SK-N-SH (cell line): Measurements from ENCODE around the gene HPCAL1. TPM values are rescaled to one million over a fixed set of nuclear protein-coding genes. Genes with fewer than 3 reads are reported as not detected.

ENCODE experiments used
- CTCF ChIA-PET: fragments of 300-600, 350-600 bp; formaldehyde crosslinking; extraction: SDS; loops from one replicate; lab custom pipeline; 2021; lab: Yijun Ruan, JAX
- POLR2A ChIA-PET: fragments of 350-600 bp; sonication (Branson Sonifier 250); formaldehyde crosslinking; extraction: SDS; loops from one replicate; lab custom pipeline; 2020; ENCODE audit warnings: antibody characterized with exemption, inconsistent platforms; lab: Yijun Ruan, JAX
- DNase-seq: peaks from one replicate; pipeline ENCODE4 v3.0.0; 2012
- H2AFZ ChIP-seq: fragments of 200-600 bp; sonication (generic); 2 replicates; pipeline ENCODE4 v1.8.1; 2016; ENCODE audit warnings: antibody characterized with exemption, mild to moderate bottlenecking, low read depth
- H3F3A ChIP-seq: fragments of 200-600 bp; sonication (generic); replicated peaks from 2 replicates; pipeline ENCODE3; 2016; ENCODE audit warnings: antibody characterized with exemption, mild to moderate bottlenecking; ENCODE audit not compliant: insufficient read depth
- H3K27ac ChIP-seq, 2 experiments: fragments of 200-500 bp in 1 of 2; fragments of 200-600 bp in 1 of 2; sonication (Bioruptor generic) in 1 of 2; sonication (generic), shearing (Covaris generic) in 1 of 2; 2 replicates each; pipeline versions ENCODE4 v1.5.1 to v1.6.1; 2014 to 2016; ENCODE audit warnings: low read depth in 2 of 2, inconsistent platforms in 1 of 2, low read length in 1 of 2, mild to moderate bottlenecking in 1 of 2, mixed read lengths in 1 of 2
- H3K27me3 ChIP-seq: fragments of 200-600 bp; sonication (generic), shearing (Covaris generic); 2 replicates; pipeline ENCODE4 v1.6.1; 2016; ENCODE audit warnings: mixed run types; ENCODE audit not compliant: insufficient read depth
- H3K36me3 ChIP-seq, 2 experiments: fragments of 200-500 bp in 1 of 2; fragments of 200-600 bp in 1 of 2; sonication (Bioruptor generic) in 1 of 2; sonication (generic) in 1 of 2; replicated peaks in 1 of 2; 2 replicates each; pipeline versions ENCODE3 to v1.5.1; 2014 to 2016; ENCODE audit warnings: low read length in 1 of 2, mild to moderate bottlenecking in 1 of 2; ENCODE audit not compliant: insufficient read depth in 2 of 2, control insufficient read depth in 1 of 2
- H3K4me1 ChIP-seq, 2 experiments: fragments of 200-500 bp in 1 of 2; fragments of 200-600 bp in 1 of 2; sonication (Bioruptor generic) in 1 of 2; sonication (generic), shearing (Covaris generic) in 1 of 2; 2 replicates each; pipeline versions ENCODE4 v1.5.1 to v1.6.1; 2014 to 2016; ENCODE audit warnings: low read depth in 1 of 2, low read length in 1 of 2, mixed run types in 1 of 2; ENCODE audit not compliant: insufficient read depth in 2 of 2, control insufficient read depth in 1 of 2
- H3K4me2 ChIP-seq: fragments of 200-600 bp; sonication (generic), shearing (Covaris generic); 2 replicates; pipeline ENCODE4 v1.6.1; 2017; ENCODE audit warnings: mixed run types
- H3K4me3 ChIP-seq, 2 experiments: fragments of 200-500 bp in 1 of 2; fragments of 200-600 bp in 1 of 2; sonication (Bioruptor generic) in 1 of 2; sonication (generic), shearing (Covaris generic) in 1 of 2; 2 replicates each; pipeline versions ENCODE4 v1.5.1 to v1.8.1; 2014 to 2016; ENCODE audit warnings: low read depth in 2 of 2, inconsistent platforms in 1 of 2, low read length in 1 of 2, mild to moderate bottlenecking in 1 of 2, mixed read lengths in 1 of 2, moderate library complexity in 1 of 2
- H3K79me2 ChIP-seq: fragments of 200-600 bp; sonication (generic); 2 replicates; pipeline ENCODE4 v1.8.1; 2017; ENCODE audit warnings: mild to moderate bottlenecking; ENCODE audit not compliant: insufficient read depth
- H3K9ac ChIP-seq: fragments of 200-600 bp; sonication (generic); 2 replicates; pipeline ENCODE4 v1.6.1; 2017; ENCODE audit warnings: mixed run types
- H3K9me2 ChIP-seq: fragments of 200-600 bp; sonication (generic); 2 replicates; pipeline ENCODE4 v1.6.1; 2017; ENCODE audit warnings: mixed run types
- H3K9me3 ChIP-seq: fragments of 200-600 bp; sonication (generic); 2 replicates; pipeline ENCODE4 v1.6.1; 2017; ENCODE audit warnings: mixed run types, mild to moderate bottlenecking, moderate library complexity
- H4K20me1 ChIP-seq: fragments of 200-600 bp; sonication (generic); 2 replicates; pipeline ENCODE4 v1.6.1; 2017; ENCODE audit warnings: mild to moderate bottlenecking, mixed run types; ENCODE audit not compliant: insufficient read depth
- CHD2 ChIP-seq: fragments of 150-350 bp; IDR thresholded peaks from 2 replicates; pipeline ENCODE4 v1.6.1; 2018; ENCODE audit warnings: low read length; ENCODE audit not compliant: partially characterized antibody
- ELF1 ChIP-seq: IDR thresholded peaks from 2 replicates; pipeline ENCODE4 v1.4.0; 2012
- JUND ChIP-seq: IDR thresholded peaks from 2 replicates; pipeline ENCODE4 v1.4.0; 2012
- MEF2A ChIP-seq: IDR thresholded peaks from 2 replicates; pipeline ENCODE4 v1.4.0; 2012; ENCODE audit warnings: low read depth, borderline replicate concordance
- MXI1 ChIP-seq: IDR thresholded peaks from 2 replicates; pipeline ENCODE4 v1.6.1; 2012; ENCODE audit warnings: mild to moderate bottlenecking, low read depth, low read length, improper control_type of control experiment
- POLR2AphosphoS5 ChIP-seq: IDR thresholded peaks from 2 replicates; pipeline ENCODE4 v1.6.1; 2012; ENCODE audit warnings: low read depth, low read length
- RXRA ChIP-seq: IDR thresholded peaks from 2 replicates; pipeline ENCODE4 v1.4.0; 2012; ENCODE audit warnings: low read depth, mild to moderate bottlenecking, borderline replicate concordance
- TAF1 ChIP-seq: IDR thresholded peaks from 2 replicates; pipeline ENCODE4 v1.6.1; 2012; ENCODE audit warnings: low read depth, mild to moderate bottlenecking, low read length, moderate library complexity, borderline replicate concordance
- TEAD4 ChIP-seq: IDR thresholded peaks from 2 replicates; pipeline ENCODE4 v1.4.0; 2012; ENCODE audit warnings: mild to moderate bottlenecking, borderline replicate concordance; ENCODE audit not compliant: insufficient read depth
- WGBS: methylation state at CpG from one replicate; pipeline ENCODE4 v1.1.6; 2017; ENCODE audit warnings: low lambda C conversion rate; 5-methylcytosine and 5-hydroxymethylcytosine counted together
- polyA plus RNA-seq, 3 experiments: library from polyadenylated mRNA; depleted of rRNA; stranded (reverse); fragments of >200 nt; gene quantifications; 2 replicates each; pipeline ENCODE4 v1.2.3, GENCODE V29; 2012
- TF ChIP-seq, protein P1 (sequence below): IDR thresholded peaks from 2 replicates; pipeline ENCODE4 v1.4.0; 2012; ENCODE audit warnings: low read depth
- TF ChIP-seq, protein P2 (sequence below): fragments of 150-350 bp; IDR thresholded peaks from 2 replicates; pipeline ENCODE4 v1.6.1; 2016; ENCODE audit warnings: mild to moderate bottlenecking, low read depth, low read length

HPCAL1 gene
- polyA plus RNA-seq, 1 of the 3 experiments (the other 2 are of a cell fraction): 77.0 TPM

DNA sequence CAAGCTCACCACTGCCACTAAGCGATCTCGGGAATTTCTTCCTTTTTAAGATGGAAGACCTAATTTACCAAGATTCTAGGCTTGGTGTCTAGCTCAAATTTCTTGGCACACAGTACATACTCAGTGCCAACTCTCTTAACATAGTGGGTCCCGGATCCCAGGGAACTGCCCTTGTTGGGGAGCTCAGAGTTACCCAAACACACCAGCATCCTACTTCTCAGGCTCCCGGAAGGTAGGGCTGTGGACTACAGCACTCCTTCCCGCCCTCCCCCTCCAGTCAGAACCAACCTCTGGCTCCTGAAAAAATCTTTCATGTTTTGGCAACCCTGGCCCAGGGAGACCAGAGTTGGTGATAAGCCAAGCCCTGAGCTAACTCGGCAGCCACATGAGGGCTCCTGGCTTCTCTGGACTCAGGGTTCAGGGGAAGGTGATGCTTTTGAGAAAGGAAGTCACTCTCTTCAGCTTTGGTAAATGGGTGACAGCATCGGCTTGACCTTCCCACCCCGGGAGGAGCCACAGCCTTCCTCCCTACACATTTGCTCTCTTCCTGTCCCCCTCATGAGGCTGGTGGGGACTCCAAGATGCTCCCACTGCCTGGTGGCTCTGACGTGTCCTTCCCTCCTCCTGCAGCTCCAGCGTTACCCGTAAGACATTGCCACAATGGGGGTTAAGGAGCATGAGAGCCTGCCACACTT is 136.6 kb downstream of the HPCAL1 start (continued):
- TF ChIP-seq RXRA: no peak

DNA sequence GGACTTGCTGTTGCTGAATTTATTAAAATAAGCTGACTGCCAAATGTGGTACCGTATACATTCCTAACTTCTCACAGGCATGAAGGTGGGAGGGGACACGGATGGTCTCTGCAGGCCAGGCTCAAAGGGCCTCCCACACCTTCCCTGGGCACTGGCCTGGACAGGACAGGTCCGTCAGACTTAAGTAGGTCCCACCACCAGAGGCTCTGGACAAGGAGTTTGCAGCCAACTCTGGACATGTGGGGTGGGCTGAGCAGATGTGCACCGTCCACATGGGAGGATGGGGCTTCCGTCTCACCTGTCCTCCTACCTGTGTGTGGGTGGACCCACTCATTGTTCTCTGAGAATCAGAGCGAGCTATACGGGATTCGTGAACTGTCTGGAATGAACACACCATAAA is 137.3 kb downstream of the HPCAL1 start:
- Histone ChIP-seq H3K9me3 (no peaks in the 10 kb centered on the region), H3K36me3 (peaks cover 63% of the 10 kb centered on the region in 2 experiments)
- no peak for TF ChIP-seq TAF1
- no peak for TF ChIP-seq ELF1
- no peak for TF ChIP-seq RXRA
- TF ChIP-seq JUND: no peak
- TF ChIP-seq TEAD4: no peak
- TF ChIP-seq, protein P1, sequence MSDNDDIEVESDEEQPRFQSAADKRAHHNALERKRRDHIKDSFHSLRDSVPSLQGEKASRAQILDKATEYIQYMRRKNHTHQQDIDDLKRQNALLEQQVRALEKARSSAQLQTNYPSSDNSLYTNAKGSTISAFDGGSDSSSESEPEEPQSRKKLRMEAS: no peak
- TF ChIP-seq, all 33 proteins: peak for 0
- peaks cover 51% of the 10 kb centered on the region for H3F3A ChIP-seq
- no peak overlapping the region for H3K9ac ChIP-seq
- DNase-seq: no peak
- no peak overlapping the region for H3K4me2 ChIP-seq
- POLR2A ChIA-PET: interaction anchor here (3.0 kb wide), 1 partner anchor 8 kb away, joined by 11 read pairs; the partner anchor contains the start of gene ODC1
- no peaks in the 10 kb centered on the region for H3K27me3 ChIP-seq
- 95% methylated on average over 8 of the region's 8 CpGs for WGBS
- H3K4me1 ChIP-seq: peaks cover 0 to 7% of the 10 kb centered on the region in 2 experiments; a peak in 2 of 4 replicates
- no peaks in the 10 kb centered on the region for H3K9me2 ChIP-seq
- CTCF ChIA-PET: interaction anchor here (0.7 to 14.3 kb wide), 6 partner anchors 8 to 365 kb away, joined by 3 to 413 read pairs (median 73); partner anchors contain the start of genes CYS1, ODC1 and RRM2
- H4K20me1 ChIP-seq: peaks cover 40% of the 10 kb centered on the region
- H3K4me3 ChIP-seq: no peak overlapping the region
- H3K27ac ChIP-seq: no peak overlapping the region
- H2AFZ ChIP-seq: no peak overlapping the region
- peaks cover 27% of the 10 kb centered on the region for H3K79me2 ChIP-seq

DNA sequence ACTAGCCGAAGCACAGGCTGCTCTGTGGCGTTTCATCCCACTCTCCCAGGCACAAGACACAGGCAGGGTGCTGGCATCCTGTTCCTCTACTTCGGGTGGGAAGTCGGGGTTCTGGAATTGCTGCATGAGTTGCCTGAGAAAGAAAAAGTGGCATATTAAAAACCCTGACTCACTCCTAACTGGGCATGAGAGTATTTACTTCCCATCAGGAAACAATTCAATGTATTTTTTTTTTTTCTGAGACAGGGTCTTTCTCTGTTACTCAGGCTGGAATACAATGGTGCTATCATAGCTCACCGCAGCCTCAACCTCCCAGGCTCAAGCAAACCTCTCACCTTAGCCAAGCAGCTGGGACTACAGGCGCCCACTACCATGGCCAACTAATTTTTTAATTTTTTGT is 138.0 kb downstream of the HPCAL1 start:
- Histone ChIP-seq H3K4me2 (no peak overlapping the region), H3K9me3 (no peaks in the 10 kb centered on the region), H3K9me2 (no peaks in the 10 kb centered on the region), H3K27me3 (no peaks in the 10 kb centered on the region), H3F3A (peaks cover 51% of the 10 kb centered on the region), H2AFZ (no peak overlapping the region), H3K27ac (no peak overlapping the region), H3K4me1 (peaks cover 2 to 14% of the 10 kb centered on the region in 2 experiments; a peak in 3 of 4 replicates), H3K36me3 (peaks cover 66% of the 10 kb centered on the region in 2 experiments), H3K9ac (no peak overlapping the region), H3K4me3 (no peak overlapping the region), H4K20me1 (peaks cover 47% of the 10 kb centered on the region), H3K79me2 (peaks cover 34% of the 10 kb centered on the region)
- no peak for TF ChIP-seq MXI1
- TF ChIP-seq CHD2: no peak
- TF ChIP-seq POLR2AphosphoS5: no peak
- TF ChIP-seq, protein P2, sequence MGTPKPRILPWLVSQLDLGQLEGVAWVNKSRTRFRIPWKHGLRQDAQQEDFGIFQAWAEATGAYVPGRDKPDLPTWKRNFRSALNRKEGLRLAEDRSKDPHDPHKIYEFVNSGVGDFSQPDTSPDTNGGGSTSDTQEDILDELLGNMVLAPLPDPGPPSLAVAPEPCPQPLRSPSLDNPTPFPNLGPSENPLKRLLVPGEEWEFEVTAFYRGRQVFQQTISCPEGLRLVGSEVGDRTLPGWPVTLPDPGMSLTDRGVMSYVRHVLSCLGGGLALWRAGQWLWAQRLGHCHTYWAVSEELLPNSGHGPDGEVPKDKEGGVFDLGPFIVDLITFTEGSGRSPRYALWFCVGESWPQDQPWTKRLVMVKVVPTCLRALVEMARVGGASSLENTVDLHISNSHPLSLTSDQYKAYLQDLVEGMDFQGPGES: no peak
- no peak for TF ChIP-seq MEF2A
- DNase-seq: no peak
- ChIA-PET CTCF (interaction anchor here (2.7 to 14.3 kb wide), 3 partner anchors 219 to 366 kb away, joined by 8 to 413 read pairs (median 373); partner anchors contain the start of genes CYS1 and RRM2), POLR2A (no interaction called here)
- 97% methylated on average over 6 of the region's 6 CpGs for WGBS
